ENCODE results near the gene SLC7A1. TPM values are rescaled to one million over a fixed set of nuclear protein-coding genes. Genes with fewer than 3 reads are reported as not detected.

SLC7A1 gene
- total and polyA plus RNA-seq, 2 of the 4 experiments (the other 2 are of a cell fraction), result 9.7 to 22.3 TPM

- Histone ChIP-seq H2BK15ac (ENCODE audit: low read depth, low read length) (no peak overlapping the region), H3K23ac (ENCODE audit: low read depth, low read length) (no peak overlapping the region), H3K56ac (ENCODE audit: extremely low read depth, insufficient read depth, low read length) (no peak overlapping the region), H4K20me1 (ENCODE audit: insufficient read depth, low read length) (peaks cover 94% of the 10 kb centered on the region), H4K91ac (ENCODE audit: insufficient read depth, low read depth, low read length) (no peak overlapping the region), H2AK9ac (replicated peaks; ENCODE audit: low read depth, low read length, poor library complexity) (no peak overlapping the region), H2AK5ac (ENCODE audit: low read depth, low read length) (no peak overlapping the region), H4K8ac (ENCODE audit: low read depth in 2 of 2, low read length in 2 of 2) (no peak overlapping the region), H3K9me1 (ENCODE audit: insufficient read depth, low read length) (peaks cover 36% of the 10 kb centered on the region), H3K27me3 (ENCODE audit: control insufficient read depth, insufficient read depth, low read length) (no peaks in the 10 kb centered on the region), H3K9me3 (ENCODE audit: control insufficient read depth, insufficient read depth, low read length) (no peaks in the 10 kb centered on the region), H2BK20ac (ENCODE audit: low read depth, low read length) (no peak overlapping the region), H2BK120ac (ENCODE audit: low read depth, low read length) (no peak overlapping the region), H3K4me2 (ENCODE audit: low read depth, low read length) (no peak overlapping the region), H3K4ac (ENCODE audit: low read depth, low read length) (no peak overlapping the region), H3K27ac (ENCODE audit: insufficient read depth, low read length) (no peak overlapping the region), H2AFZ (replicated peaks; ENCODE audit: low read length, poor library complexity) (no peak overlapping the region), H3K9ac (ENCODE audit: low read depth, low read length) (no peak overlapping the region), H3K14ac (replicated peaks; ENCODE audit: low read depth, low read length) (no peak overlapping the region), H3K18ac (ENCODE audit: low read depth, low read length) (no peak overlapping the region), H3K36me3 (ENCODE audit: control insufficient read depth, insufficient read depth, low read length) (no peaks in the 10 kb centered on the region; the same call in 1 of the 2 replicates), H2BK5ac (ENCODE audit: low read depth, low read length, poor library complexity, severe bottlenecking) (no peak overlapping the region), H3K4me3 (ENCODE audit: insufficient read depth, low read depth, low read length) (no peak overlapping the region), H4K5ac (ENCODE audit: low read depth, low read length) (no peak overlapping the region), H3K79me1 (ENCODE audit: low read depth in 1 of 2, low read length in 2 of 2) (peaks cover 32 to 90% of the 10 kb centered on the region in 2 experiments), H3K4me1 (ENCODE audit: control insufficient read depth, insufficient read depth, low read length) (peaks cover 10% of the 10 kb centered on the region)
- no peak for ATAC-seq (ENCODE audit: low read depth)
- no peak for DNase-seq
- BruUV-seq (replicated peaks), result no TSS peak
- dilution Hi-C loops (cut with HindIII; ENCODE audit: low sequenced_read_pairs, unreplicated experiment) (no loop called here), in situ Hi-C loops (cut with MboI; ENCODE audit: low sequenced_read_pairs) (no loop called here), intact Hi-C loops (cut with micrococcal nuclease) (no loop called here)
- WGBS, 2 experiments (ENCODE audit: extremely low coverage in 2 of 2, insufficient read length in 1 of 2), result 100% methylated on average over 2 of the region's 7 CpGs; no CpG with 5 or more reads in 1 of the 2 experiments
- CTCF ChIA-PET, result no interaction called here
- TF ChIP-seq MAFK (IDR thresholded peaks at IDR 0.05; ENCODE audit: low read depth, low read length) (no peak), NFE2L2 (IDR thresholded peaks at IDR 0.05; ENCODE audit: low read depth, low read length) (no peak)
- POLR2A ChIA-PET (ENCODE audit: unreplicated experiment), result no interaction called here
Measured at GRCh38 chr13:29566206-29566605, 29.3 kb downstream of the SLC7A1 start.
